ENCODE data around the gene TIMM13. TPM values are rescaled to one million over a fixed set of nuclear protein-coding genes. Genes with fewer than 3 reads are reported as not detected.

The TIMM13 gene
- 59.7 and 74.3 TPM in 2 replicates for total RNA-seq (2013; cell fraction: nucleolus; rRNA removed)
- 69.5 and 80.8 TPM in 2 replicates for total RNA-seq (2014; rRNA removed)
- 28.3 and 34.4 TPM in 2 replicates for total RNA-seq (2014; rRNA removed; fragmentation: Illumina TruSeq; extraction: Trizol)
- total RNA-seq (2021) = 151 and 160 TPM in 2 replicates
- polyA plus RNA-seq (2011; ENCODE audit: low read depth) = 23.9 TPM
- 17.1 and 38.9 TPM in 2 replicates for polyA plus RNA-seq (2011; rRNA removed)
- 74.2 and 137 TPM in 2 replicates for polyA plus RNA-seq (2011; cell fraction: cytosol; rRNA removed)
- polyA plus RNA-seq (2011; cell fraction: nucleus; rRNA removed) = 67.2 and 71.6 TPM in 2 replicates
- polyA plus RNA-seq (2012) = 48.0 and 50.4 TPM in 2 replicates
- polyA plus RNA-seq (2014; fragmentation: Illumina TruSeq; extraction: Trizol) = 1.6 and 9.9 TPM in 2 replicates
- 10 to 100 TPM; 17.9 to 46.3 TPM for polyA plus RNA-seq (2014; fragmentation: Nextera tagmentation; extraction: Ambion mirVana)
- polyA plus RNA-seq (2014; rRNA removed) = 82.1 and 111 TPM in 2 replicates
- 100 to 1,000 TPM; 200 to 205 TPM for polyA plus RNA-seq (2016; fragmentation: Nextera tagmentation; extraction: Ambion mirVana)
- 5.5 and 23.9 TPM in 2 replicates for polyA minus RNA-seq (2011; rRNA and poly(A)+ RNA removed)
- polyA minus RNA-seq (2011; cell fraction: cytosol; rRNA and poly(A)+ RNA removed) = 18.7 and 24.1 TPM in 2 replicates
- 9.9 and 18.2 TPM in 2 replicates for polyA minus RNA-seq (2011; cell fraction: nucleus; rRNA and poly(A)+ RNA removed)
- percentile 78 among the genes with signal in this experiment for Bru-seq, nascent RNA
- percentile 91 among the genes with signal in this experiment for BruChase-seq, experiment 1, labeled RNA remaining after a 6-hour chase
- BruChase-seq, experiment 2, labeled RNA remaining after a 2-hour chase = percentile 87 among the genes with signal in this experiment
- long read RNA-seq, experiment 1, transcript TIMM13-201 (3 exons, 1,973 nt) = major isoform, 154 of 157 reads
- long read RNA-seq, experiment 1, partial matches to known transcripts = 1 of 157 reads
- long read RNA-seq, experiment 1, other reads (novel, unspliced or antisense) = 2 of 157 reads
- long read RNA-seq, experiment 2, transcript TIMM13-201 (3 exons, 1,973 nt) = major isoform, 95 of 97 reads
- long read RNA-seq, experiment 2, partial matches to known transcripts = 0 of 97 reads
- long read RNA-seq, experiment 2, other reads (novel, unspliced or antisense) = 2 of 97 reads

DNA sequence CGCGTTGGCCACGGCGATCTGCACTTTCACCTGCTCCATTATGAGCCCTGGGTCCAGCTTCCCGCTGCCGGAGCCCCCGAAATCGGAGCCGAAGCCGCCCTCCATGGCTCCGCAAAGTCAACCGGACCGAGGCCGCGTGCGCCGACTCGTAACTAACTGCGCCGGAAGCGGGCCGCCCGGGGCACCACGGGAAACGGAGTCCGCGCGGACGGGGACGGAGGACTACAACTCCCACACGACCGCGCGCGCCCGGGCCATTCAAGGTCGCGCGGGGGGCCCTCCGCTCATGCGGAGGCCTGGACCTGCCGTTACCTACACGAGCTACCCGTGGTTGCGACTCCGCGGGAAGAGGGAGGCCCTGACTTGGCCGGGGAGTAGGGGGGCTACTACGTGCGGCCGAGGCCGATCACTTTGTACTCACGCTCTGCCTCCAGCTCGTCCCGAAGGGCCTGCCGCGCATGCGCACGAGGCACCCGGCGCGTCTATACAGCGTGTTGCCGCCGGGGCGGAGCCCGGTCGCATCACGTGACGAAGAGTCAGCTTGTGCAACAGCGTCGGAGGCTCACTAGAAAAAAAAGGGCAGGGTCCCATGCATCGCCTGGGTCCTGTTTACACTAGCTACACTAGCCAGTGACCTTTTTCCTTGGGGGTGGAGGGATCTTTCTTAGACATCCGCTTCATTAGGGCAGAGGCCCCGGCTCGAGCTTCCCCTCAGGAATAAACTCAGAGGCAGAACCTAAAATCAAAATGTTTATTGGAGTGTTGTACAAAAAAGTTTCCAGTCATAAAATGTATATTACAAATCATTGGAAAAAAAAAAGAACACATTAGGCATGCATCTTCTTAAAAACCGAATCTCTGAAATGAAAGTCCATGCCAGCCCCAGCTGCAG, at the start of gene TIMM13:
Gene TIMM13 (minus strand): TSS at position 158 of the 892 bp plus-strand sequence. CDS start 53 bp downstream, at position 105.
- Histone ChIP-seq H3K9me3 (replicated peaks; ENCODE audit: control insufficient read depth, insufficient read depth, low read length) (no peaks in the 10 kb centered on the region), H3K4me2 (ENCODE audit: control insufficient read depth, insufficient read depth) (peak within 1 kb of the TSS; percentile 85), H4K20me1 (ENCODE audit: control insufficient read depth, insufficient read depth) (no peaks in the 10 kb centered on the region; the same call in 1 of the 2 replicates), H3K27me3 (replicated peaks in 1 of 2; ENCODE audit: control insufficient read depth in 2 of 2, insufficient read depth in 2 of 2, low read length in 1 of 2) (no peaks in the 10 kb centered on the region), H3K9ac (ENCODE audit: control insufficient read depth, insufficient read depth, low read length) (peak within 1 kb of the TSS; percentile 89), H3K36me3 (ENCODE audit: control insufficient read depth in 2 of 2, insufficient read depth in 2 of 2, low read length in 1 of 2) (peaks cover 7 to 27% of the 10 kb centered on the region in 2 experiments; a peak in 3 of 4 replicates), H3K4me3 (peak within 1 kb of the TSS; percentile 94), H2AFZ (ENCODE audit: control insufficient read depth, low read depth, low read length) (peak within 1 kb of the TSS; percentile 95), H3K4me1 (ENCODE audit: control insufficient read depth, insufficient read depth, low read length) (peaks cover 11% of the 10 kb centered on the region), H3K27ac (ENCODE audit: control insufficient read depth, insufficient read depth) (peak within 1 kb of the TSS; percentile 95), H3K79me2 (ENCODE audit: control insufficient read depth, insufficient read depth, low read length) (peaks cover 22% of the 10 kb centered on the region)
- FAIRE-seq (peak; percentile 92), ATAC-seq (peak; percentile 95), DNase-seq (ENCODE audit: low read depth, low spot score) (peak; percentile 84)
- SMC1A ChIA-PET (ENCODE audit: uncharacterized antibody, unreplicated experiment) = interaction anchor here (0.7 to 1.7 kb wide), 4 partner anchors 183 to 357 kb away, joined by 3 read pairs; no protein-coding TSS in a partner anchor
- POLR2A ChIA-PET = interaction anchor here (0.5 to 1.6 kb wide), 10 partner anchors 9 to 179 kb away, joined by 3 to 11 read pairs (median 3); partner anchors contain the start of gene LMNB2
- WGBS (ENCODE audit: insufficient coverage, insufficient replicate concordance, low lambda C conversion rate, missing lambda C conversion rate) = 1% methylated on average over 77 of the region's 77 CpGs
- BruUV-seq (replicated peaks) = no TSS peak
- in situ Hi-C loops (cut with MboI) (no loop called here), intact Hi-C loops (cut with micrococcal nuclease; ENCODE audit: unreplicated experiment) (loop anchor here (1.0 kb wide), 1 partner anchor 29 kb away; the partner anchor contains the start of gene LMNB2)
- CTCF ChIA-PET = interaction anchor here (0.6 to 1.6 kb wide), 10 partner anchors 10 to 221 kb away, joined by 3 to 6 read pairs (median 3); partner anchors contain the start of gene PLEKHJ1
- RAD21 ChIA-PET (ENCODE audit: unreplicated experiment) = interaction anchor here (0.9 to 1.8 kb wide), 5 partner anchors 33 to 193 kb away, joined by 4 to 8 read pairs (median 5); partner anchors contain the start of genes GADD45B and PLEKHJ1
- TF ChIP-seq, protein P1, sequence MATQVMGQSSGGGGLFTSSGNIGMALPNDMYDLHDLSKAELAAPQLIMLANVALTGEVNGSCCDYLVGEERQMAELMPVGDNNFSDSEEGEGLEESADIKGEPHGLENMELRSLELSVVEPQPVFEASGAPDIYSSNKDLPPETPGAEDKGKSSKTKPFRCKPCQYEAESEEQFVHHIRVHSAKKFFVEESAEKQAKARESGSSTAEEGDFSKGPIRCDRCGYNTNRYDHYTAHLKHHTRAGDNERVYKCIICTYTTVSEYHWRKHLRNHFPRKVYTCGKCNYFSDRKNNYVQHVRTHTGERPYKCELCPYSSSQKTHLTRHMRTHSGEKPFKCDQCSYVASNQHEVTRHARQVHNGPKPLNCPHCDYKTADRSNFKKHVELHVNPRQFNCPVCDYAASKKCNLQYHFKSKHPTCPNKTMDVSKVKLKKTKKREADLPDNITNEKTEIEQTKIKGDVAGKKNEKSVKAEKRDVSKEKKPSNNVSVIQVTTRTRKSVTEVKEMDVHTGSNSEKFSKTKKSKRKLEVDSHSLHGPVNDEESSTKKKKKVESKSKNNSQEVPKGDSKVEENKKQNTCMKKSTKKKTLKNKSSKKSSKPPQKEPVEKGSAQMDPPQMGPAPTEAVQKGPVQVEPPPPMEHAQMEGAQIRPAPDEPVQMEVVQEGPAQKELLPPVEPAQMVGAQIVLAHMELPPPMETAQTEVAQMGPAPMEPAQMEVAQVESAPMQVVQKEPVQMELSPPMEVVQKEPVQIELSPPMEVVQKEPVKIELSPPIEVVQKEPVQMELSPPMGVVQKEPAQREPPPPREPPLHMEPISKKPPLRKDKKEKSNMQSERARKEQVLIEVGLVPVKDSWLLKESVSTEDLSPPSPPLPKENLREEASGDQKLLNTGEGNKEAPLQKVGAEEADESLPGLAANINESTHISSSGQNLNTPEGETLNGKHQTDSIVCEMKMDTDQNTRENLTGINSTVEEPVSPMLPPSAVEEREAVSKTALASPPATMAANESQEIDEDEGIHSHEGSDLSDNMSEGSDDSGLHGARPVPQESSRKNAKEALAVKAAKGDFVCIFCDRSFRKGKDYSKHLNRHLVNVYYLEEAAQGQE (IDR thresholded peaks at IDR 0.05; ENCODE audit: low read depth, low read length) = no peak
- TF ChIP-seq SMAD5 (IDR thresholded peaks at IDR 0.05; ENCODE audit: low read depth) (no peak; the same call in 1 of the 2 replicates), SMAD1 (IDR thresholded peaks at IDR 0.05; ENCODE audit: low read depth, partially characterized antibody) (no peak), JUND (IDR thresholded peaks at IDR 0.05; ENCODE audit: low read depth, low read length) (no peak), ZSCAN29 (IDR thresholded peaks at IDR 0.05) (no peak), NBN (IDR thresholded peaks at IDR 0.05) (peak; percentile 89), RUNX3 (IDR thresholded peaks at IDR 0.05; ENCODE audit: low read length) (no peak), PAX8 (IDR thresholded peaks at IDR 0.05) (no peak), RB1 (IDR thresholded peaks at IDR 0.05; ENCODE audit: borderline replicate concordance) (no peak)
- TF ChIP-seq, protein P2, sequence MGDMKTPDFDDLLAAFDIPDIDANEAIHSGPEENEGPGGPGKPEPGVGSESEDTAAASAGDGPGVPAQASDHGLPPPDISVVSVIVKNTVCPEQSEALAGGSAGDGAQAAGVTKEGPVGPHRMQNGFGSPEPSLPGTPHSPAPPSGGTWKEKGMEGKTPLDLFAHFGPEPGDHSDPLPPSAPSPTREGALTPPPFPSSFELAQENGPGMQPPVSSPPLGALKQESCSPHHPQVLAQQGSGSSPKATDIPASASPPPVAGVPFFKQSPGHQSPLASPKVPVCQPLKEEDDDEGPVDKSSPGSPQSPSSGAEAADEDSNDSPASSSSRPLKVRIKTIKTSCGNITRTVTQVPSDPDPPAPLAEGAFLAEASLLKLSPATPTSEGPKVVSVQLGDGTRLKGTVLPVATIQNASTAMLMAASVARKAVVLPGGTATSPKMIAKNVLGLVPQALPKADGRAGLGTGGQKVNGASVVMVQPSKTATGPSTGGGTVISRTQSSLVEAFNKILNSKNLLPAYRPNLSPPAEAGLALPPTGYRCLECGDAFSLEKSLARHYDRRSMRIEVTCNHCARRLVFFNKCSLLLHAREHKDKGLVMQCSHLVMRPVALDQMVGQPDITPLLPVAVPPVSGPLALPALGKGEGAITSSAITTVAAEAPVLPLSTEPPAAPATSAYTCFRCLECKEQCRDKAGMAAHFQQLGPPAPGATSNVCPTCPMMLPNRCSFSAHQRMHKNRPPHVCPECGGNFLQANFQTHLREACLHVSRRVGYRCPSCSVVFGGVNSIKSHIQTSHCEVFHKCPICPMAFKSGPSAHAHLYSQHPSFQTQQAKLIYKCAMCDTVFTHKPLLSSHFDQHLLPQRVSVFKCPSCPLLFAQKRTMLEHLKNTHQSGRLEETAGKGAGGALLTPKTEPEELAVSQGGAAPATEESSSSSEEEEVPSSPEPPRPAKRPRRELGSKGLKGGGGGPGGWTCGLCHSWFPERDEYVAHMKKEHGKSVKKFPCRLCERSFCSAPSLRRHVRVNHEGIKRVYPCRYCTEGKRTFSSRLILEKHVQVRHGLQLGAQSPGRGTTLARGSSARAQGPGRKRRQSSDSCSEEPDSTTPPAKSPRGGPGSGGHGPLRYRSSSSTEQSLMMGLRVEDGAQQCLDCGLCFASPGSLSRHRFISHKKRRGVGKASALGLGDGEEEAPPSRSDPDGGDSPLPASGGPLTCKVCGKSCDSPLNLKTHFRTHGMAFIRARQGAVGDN (IDR thresholded peaks at IDR 0.05) = no peak
